Kidney (tissue), 14 donors: ENCODE data around the gene RLN2. TPM values are rescaled to one million over a fixed set of nuclear protein-coding genes. Genes with fewer than 3 reads are reported as not detected.

Experiments used
- DNase-seq, 5 donors: peaks; one replicate each; pipeline ENCODE4 v3.0.0-alpha.2; 2013 to 2020
- FAIRE-seq: peaks from 2 replicates; lab custom pipeline; 2012; peaks lifted over from hg19 to GRCh38; lab: Jason Lieb, UNC
- H3K27ac ChIP-seq, 2 donors: one replicate each; pipeline ENCODE4 v1.7.0; 2013; ENCODE audit warnings: low read depth in 2 of 2, low read length in 2 of 2, inconsistent platforms in 1 of 2
- H3K27me3 ChIP-seq: one replicate; pipeline ENCODE4 v1.7.1; 2013; ENCODE audit warnings: low read length, inconsistent platforms; ENCODE audit not compliant: control insufficient read depth, insufficient read depth
- H3K36me3 ChIP-seq, 3 donors: one replicate each; pipeline versions ENCODE4 v1.7.0 to v1.7.1; 2013; ENCODE audit warnings: low read length in 3 of 3, control low read depth in 1 of 3, inconsistent platforms in 1 of 3; ENCODE audit not compliant: insufficient read depth in 3 of 3, control insufficient read depth in 2 of 3
- H3K4me1 ChIP-seq, 3 donors: one replicate each; pipeline versions ENCODE4 v1.7.0 to v1.7.1; 2013; ENCODE audit warnings: low read length in 3 of 3, inconsistent platforms in 1 of 3, low read depth in 1 of 3; ENCODE audit not compliant: control insufficient read depth in 2 of 3, insufficient read depth in 2 of 3
- H3K4me3 ChIP-seq, 3 donors: one replicate each; pipeline versions ENCODE4 v1.7.0 to v1.8.1; 2013; ENCODE audit warnings: low read length in 3 of 3, control low read depth in 1 of 3, inconsistent platforms in 1 of 3
- H3K9ac ChIP-seq, 3 donors: one replicate each; pipeline versions ENCODE4 v1.7.0 to v1.7.1; 2013; ENCODE audit warnings: low read length in 3 of 3, control low read depth in 1 of 3, inconsistent platforms in 1 of 3
- H3K9me3 ChIP-seq, 3 donors: one replicate each; pipeline versions ENCODE4 v1.7.0 to v1.7.1; 2013; ENCODE audit warnings: low read length in 3 of 3, control low read depth in 1 of 3, inconsistent platforms in 1 of 3; ENCODE audit not compliant: control insufficient read depth in 2 of 3, insufficient read depth in 1 of 3
- CTCF ChIP-seq: IDR thresholded peaks from 3 replicates; pipeline ENCODE4 v1.5.1; 2012; ENCODE audit warnings: mild to moderate bottlenecking, moderate library complexity, borderline replicate concordance; ENCODE audit not compliant: insufficient read depth; ENCODE audit errors: extremely low read depth
- intact Hi-C: fragments of 100-400 bp; cut with DNase I; formaldehyde crosslinking; loops from one replicate; pipeline ENCODE4 v1.11.1; 2022
- polyA plus RNA-seq: library from polyadenylated mRNA; stranded (reverse); fragments of 350-450 nt; fragmentation: Illumina TruSeq; extraction: RNeasy Lipid Tissue Mini Kit (QIAGEN cat#74804); gene quantifications from one replicate; pipeline ENCODE4 v1.2.3, GENCODE V29; 2014; ENCODE audit warnings: low read depth, low replicate concordance; ENCODE audit not compliant: insufficient read depth
- total RNA-seq: library from RNA; stranded (reverse); fragmentation: NEBNext Ultra II Directional; extraction: Animal tissue kit (Norgen Biotek cat#: 25700); gene quantifications from one replicate; pipeline ENCODE4 v1.2.1, GENCODE V29; 2021
- donor health status: control.
- donor health status: control.
- donor health status: control.
- donor health status: control.
- donor health status: control.
- donor health status: DM: yes; HTN: yes; CAD: no.
- donor health status: Normal renal cell carcinoma (clear cell type).

RLN2 gene
- total and polyA plus RNA-seq, 2 donors from 2014 or later = 1.1 to 3.5 TPM

DNA sequence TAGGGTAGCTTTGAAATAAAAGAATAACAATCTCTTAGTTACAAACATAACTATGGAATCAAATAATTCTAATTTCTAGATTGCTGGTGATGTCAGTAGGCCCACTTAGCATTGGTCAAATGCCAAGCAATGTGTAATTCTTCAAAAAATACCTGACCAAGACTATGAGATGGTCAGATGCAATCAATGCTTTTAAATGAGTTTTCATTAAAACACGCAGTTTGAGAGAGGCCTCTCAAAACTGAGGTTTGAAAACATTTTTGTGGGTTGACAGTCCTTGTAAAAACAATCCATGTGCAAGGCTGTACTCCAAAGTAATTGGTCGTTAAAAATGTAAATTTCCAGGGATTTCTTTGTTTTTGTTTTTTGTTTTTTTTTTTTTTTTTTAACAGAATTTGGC, 1.2 kb upstream of the RLN2 start:
- H3K27me3 ChIP-seq = no peaks in the 10 kb centered on the region
- H3K36me3 ChIP-seq = no peaks in the 10 kb centered on the region
- no peaks in the 10 kb centered on the region for H3K9me3 ChIP-seq
- TF ChIP-seq CTCF = no peak
- H3K4me3 ChIP-seq = no peak overlapping the region
- FAIRE-seq (no peak), DNase-seq (no peak)
- H3K4me1 ChIP-seq = no peaks in the 10 kb centered on the region
- no peak overlapping the region for H3K9ac ChIP-seq
- intact Hi-C loops = no loop called here
- H3K27ac ChIP-seq = no peak overlapping the region

DNA sequence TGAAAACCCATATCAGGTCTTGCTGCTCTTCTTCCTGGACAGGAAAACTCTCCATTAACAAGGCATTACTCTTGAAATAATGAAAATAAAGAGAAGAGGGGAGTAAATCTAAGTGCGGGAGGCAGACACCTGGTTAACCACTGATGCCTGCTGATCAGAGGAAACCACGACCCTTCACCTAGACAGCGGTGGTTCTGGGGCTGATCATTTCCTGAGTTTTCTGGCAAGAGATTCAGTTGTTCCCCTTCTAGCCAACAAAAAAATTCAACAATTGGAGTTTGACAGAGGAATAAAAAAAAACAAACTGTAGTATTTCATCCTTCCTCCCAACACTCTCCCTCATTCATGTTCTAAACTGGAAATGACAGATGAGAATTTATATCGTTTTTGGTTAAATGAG, 3.0 kb downstream of the RLN2 start:
- intact Hi-C loops = no loop called here
- Histone ChIP-seq H3K4me1 (no peaks in the 10 kb centered on the region), H3K27me3 (no peaks in the 10 kb centered on the region), H3K9me3 (no peaks in the 10 kb centered on the region), H3K27ac (no peak overlapping the region), H3K4me3 (no peak overlapping the region), H3K9ac (no peak overlapping the region), H3K36me3 (no peaks in the 10 kb centered on the region)
- DNase-seq (no peak), FAIRE-seq (no peak)
- no peak for TF ChIP-seq CTCF

GRCh38 chr9:5292141-5292540, 12.4 kb downstream of the RLN2 start:
- TF ChIP-seq CTCF = no peak
- no peaks in the 10 kb centered on the region for H3K36me3 ChIP-seq
- no peak overlapping the region for H3K4me3 ChIP-seq
- H3K9ac ChIP-seq = no peak overlapping the region
- no peaks in the 10 kb centered on the region for H3K27me3 ChIP-seq
- intact Hi-C loops = no loop called here
- no peaks in the 10 kb centered on the region for H3K9me3 ChIP-seq
- no peaks in the 10 kb centered on the region for H3K4me1 ChIP-seq
- FAIRE-seq = no peak
- no peak overlapping the region for H3K27ac ChIP-seq
- DNase-seq = no peak

DNA sequence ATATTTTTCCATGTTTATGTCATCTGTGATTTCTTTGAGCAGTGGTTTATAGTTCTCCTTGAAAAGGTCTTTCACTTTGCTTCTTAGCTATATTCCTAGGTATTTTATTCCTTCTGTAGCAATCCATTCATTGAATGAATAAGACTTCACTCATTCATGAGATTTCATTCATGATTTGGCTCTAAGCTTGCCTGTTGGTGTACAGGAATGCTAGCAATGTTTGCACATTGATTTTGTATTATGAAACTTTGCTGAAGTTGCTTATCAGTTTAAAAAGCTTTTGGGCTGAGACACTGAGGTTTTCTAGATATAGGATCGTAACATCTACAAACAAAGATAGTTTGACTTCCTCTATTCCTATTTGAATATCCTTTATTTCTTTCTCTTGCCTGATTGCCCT, 15.9 kb downstream of the RLN2 start:
- H3K9me3 ChIP-seq = no peaks in the 10 kb centered on the region
- H3K36me3 ChIP-seq = no peaks in the 10 kb centered on the region
- no peaks in the 10 kb centered on the region for H3K27me3 ChIP-seq
- H3K4me3 ChIP-seq = no peak overlapping the region
- no peak overlapping the region for H3K27ac ChIP-seq
- no peaks in the 10 kb centered on the region for H3K4me1 ChIP-seq
- no peak for TF ChIP-seq CTCF
- no peak for FAIRE-seq
- H3K9ac ChIP-seq = no peak overlapping the region
- intact Hi-C loops = no loop called here
- no peak for DNase-seq
